Measurements from ENCODE around the gene HDLBP. TPM values are rescaled to one million over a fixed set of nuclear protein-coding genes. Genes with fewer than 3 reads are reported as not detected.
"Not testable (repeated sequence)": the region's sequence is repeated elsewhere in the genome, so short reads cannot be mapped to it uniquely, and the experiment has no call there.

Gene HDLBP
- total RNA-seq, 1 experiment from 2014 or later: 908 TPM

DNA sequence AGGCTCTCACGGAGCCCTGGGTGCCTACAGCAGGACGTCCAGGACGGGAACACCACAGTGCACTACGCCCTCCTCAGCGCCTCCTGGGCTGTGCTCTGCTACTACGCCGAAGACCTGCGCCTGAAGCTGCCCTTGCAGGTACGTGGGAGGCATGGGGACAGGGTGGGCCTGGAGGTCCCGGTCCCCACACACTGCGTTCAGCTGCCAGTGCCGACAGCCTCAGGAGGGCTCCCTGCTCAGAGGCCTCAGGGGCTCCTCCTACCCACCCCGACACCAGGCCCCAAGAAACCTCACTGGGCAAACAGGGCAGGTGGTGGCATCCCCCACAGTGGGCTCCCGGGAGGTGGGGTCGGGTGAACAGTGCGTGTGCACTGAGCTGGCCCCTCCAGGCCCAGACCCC is 116.2 kb downstream of the HDLBP start:
- Histone ChIP-seq H3K9me2 (ENCODE audit: insufficient read depth) (no peaks in the 10 kb centered on the region), H3K4me2 (no peak overlapping the region), H3K4me1 (replicated peaks; ENCODE audit: insufficient read depth) (no peaks in the 10 kb centered on the region), H3K36me3 (ENCODE audit: low read depth) (no peaks in the 10 kb centered on the region), H3K9me3 (ENCODE audit: insufficient read depth, low read depth) (no peaks in the 10 kb centered on the region), H2AFZ (no peak overlapping the region), H4K20me1 (ENCODE audit: insufficient read depth) (no peaks in the 10 kb centered on the region), H3K27ac (no peak overlapping the region), H3F3A (ENCODE audit: insufficient read depth, low read depth) (no peaks in the 10 kb centered on the region), H3K4me3 (no peak overlapping the region), H3K79me2 (ENCODE audit: low read depth) (no peaks in the 10 kb centered on the region), H3K27me3 (ENCODE audit: insufficient read depth, low read depth) (0 out of 2 replicates have a peak, but pooled peaks cover 12% of the 10 kb centered on the region)
- DNase-seq: no peak
- intact Hi-C loops (cut with micrococcal nuclease; ENCODE audit: unreplicated experiment): no loop called here
- no TSS peak for BruUV-seq (replicated peaks)
- TF ChIP-seq, protein P1, sequence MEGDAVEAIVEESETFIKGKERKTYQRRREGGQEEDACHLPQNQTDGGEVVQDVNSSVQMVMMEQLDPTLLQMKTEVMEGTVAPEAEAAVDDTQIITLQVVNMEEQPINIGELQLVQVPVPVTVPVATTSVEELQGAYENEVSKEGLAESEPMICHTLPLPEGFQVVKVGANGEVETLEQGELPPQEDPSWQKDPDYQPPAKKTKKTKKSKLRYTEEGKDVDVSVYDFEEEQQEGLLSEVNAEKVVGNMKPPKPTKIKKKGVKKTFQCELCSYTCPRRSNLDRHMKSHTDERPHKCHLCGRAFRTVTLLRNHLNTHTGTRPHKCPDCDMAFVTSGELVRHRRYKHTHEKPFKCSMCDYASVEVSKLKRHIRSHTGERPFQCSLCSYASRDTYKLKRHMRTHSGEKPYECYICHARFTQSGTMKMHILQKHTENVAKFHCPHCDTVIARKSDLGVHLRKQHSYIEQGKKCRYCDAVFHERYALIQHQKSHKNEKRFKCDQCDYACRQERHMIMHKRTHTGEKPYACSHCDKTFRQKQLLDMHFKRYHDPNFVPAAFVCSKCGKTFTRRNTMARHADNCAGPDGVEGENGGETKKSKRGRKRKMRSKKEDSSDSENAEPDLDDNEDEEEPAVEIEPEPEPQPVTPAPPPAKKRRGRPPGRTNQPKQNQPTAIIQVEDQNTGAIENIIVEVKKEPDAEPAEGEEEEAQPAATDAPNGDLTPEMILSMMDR (conservative IDR thresholded peaks at IDR 0.05): no peak
- TF ChIP-seq EZH2 (IDR thresholded peaks at IDR 0.05; ENCODE audit: low read depth): no peak
- POLR2A ChIA-PET (ENCODE audit: unreplicated experiment): no interaction called here
- CTCF ChIA-PET: no interaction called here

DNA sequence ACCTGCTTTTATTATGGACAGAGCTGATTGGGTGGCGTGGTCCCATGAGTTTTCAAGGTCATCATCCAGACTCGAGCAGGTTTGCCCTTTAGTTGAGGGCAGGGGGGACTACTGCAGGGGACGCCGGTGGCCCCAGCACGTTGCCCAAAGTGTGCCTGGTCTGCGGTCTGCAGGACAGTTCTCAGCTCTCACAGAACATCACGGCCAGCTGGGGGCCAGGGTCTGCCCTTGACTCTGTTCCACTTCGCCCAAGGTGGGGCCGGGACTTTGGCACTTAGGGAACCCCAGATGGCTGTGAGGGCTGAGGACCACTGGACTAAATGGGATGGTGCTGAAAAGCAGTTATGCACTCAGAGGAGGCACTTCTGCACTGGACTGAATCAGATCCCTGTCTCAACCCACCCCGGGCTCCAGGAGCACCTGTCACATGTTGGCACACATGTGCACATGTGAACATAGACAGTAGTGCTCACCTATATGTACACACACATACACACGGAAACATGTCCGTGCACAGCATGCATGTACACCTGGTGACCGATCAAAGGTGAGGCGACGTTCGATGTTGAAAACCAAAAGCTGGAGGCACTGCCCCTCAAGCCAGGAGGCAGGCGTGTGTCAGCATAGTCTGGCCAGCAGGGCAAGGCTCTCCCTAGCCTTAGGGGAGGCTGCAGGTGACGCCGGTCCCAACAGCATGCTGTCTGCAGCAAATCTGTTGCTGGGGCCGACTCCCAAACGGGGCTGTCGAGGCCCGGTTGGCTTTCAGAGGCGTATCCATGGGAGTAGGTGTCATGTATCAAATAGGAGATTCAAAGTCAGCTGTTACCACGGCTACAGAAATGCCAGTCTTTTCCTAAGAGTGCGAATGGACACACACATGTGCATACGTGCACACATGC is 116.8 kb downstream of the HDLBP start:
- Histone ChIP-seq H3K79me2 (ENCODE audit: low read depth) (no peaks in the 10 kb centered on the region), H3F3A (ENCODE audit: insufficient read depth, low read depth) (no peaks in the 10 kb centered on the region), H3K9me3 (ENCODE audit: insufficient read depth, low read depth) (no peaks in the 10 kb centered on the region), H3K4me3 (no peak overlapping the region), H3K27me3 (ENCODE audit: insufficient read depth, low read depth) (0 out of 2 replicates have a peak, but pooled peaks cover 12% of the 10 kb centered on the region), H3K36me3 (ENCODE audit: low read depth) (no peaks in the 10 kb centered on the region), H3K4me2 (no peak overlapping the region), H2AFZ (no peak overlapping the region), H3K9me2 (ENCODE audit: insufficient read depth) (no peaks in the 10 kb centered on the region), H4K20me1 (ENCODE audit: insufficient read depth) (no peaks in the 10 kb centered on the region), H3K4me1 (replicated peaks; ENCODE audit: insufficient read depth) (no peaks in the 10 kb centered on the region), H3K27ac (no peak overlapping the region)
- no TSS peak for BruUV-seq (replicated peaks)
- ChIA-PET POLR2A (ENCODE audit: unreplicated experiment) (no interaction called here), CTCF (interaction anchor here (0.5 kb wide), 1 partner anchor 48 kb away, joined by 6 read pairs; the partner anchor contains the start of gene PPP1R7)
- DNase-seq: no peak
- intact Hi-C loops (cut with micrococcal nuclease; ENCODE audit: unreplicated experiment): no loop called here
- no peak for TF ChIP-seq EZH2 (IDR thresholded peaks at IDR 0.05; ENCODE audit: low read depth)
- TF ChIP-seq, protein P1 (conservative IDR thresholded peaks at IDR 0.05): no peak

DNA sequence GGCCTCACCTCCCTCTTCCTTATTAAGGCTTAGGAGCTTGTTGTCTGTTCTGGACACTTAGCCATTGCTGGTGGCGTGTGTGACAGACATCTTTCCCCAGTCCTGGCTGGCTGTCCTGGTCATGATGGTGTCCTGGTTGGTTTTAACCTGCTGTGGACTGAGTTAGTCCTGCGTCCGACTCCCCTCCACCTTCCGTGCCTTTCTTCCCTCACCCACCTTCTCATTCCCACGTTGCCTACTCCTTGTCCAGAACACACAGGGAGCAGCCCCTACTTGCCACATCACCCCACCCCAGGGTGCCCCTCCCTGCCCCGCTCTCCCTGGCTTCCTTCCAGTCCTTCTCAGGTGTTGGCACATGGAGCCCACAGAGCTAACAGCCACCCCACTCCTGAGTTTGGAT is 117.5 kb downstream of the HDLBP start:
- H3K4me1 ChIP-seq (replicated peaks; ENCODE audit: insufficient read depth): no peaks in the 10 kb centered on the region
- no peak overlapping the region for H3K27ac ChIP-seq
- H3K4me2 ChIP-seq: no peak overlapping the region
- no peak for TF ChIP-seq EZH2 (IDR thresholded peaks at IDR 0.05; ENCODE audit: low read depth)
- TF ChIP-seq, protein P1 (conservative IDR thresholded peaks at IDR 0.05): no peak
- no TSS peak for BruUV-seq (replicated peaks)
- no peaks in the 10 kb centered on the region for H4K20me1 ChIP-seq (ENCODE audit: insufficient read depth)
- H3K79me2 ChIP-seq (ENCODE audit: low read depth): no peaks in the 10 kb centered on the region
- 0 out of 2 replicates have a peak, but pooled peaks cover 12% of the 10 kb centered on the region for H3K27me3 ChIP-seq (ENCODE audit: insufficient read depth, low read depth)
- no peak overlapping the region for H2AFZ ChIP-seq
- H3K4me3 ChIP-seq: no peak overlapping the region
- no peaks in the 10 kb centered on the region for H3K9me3 ChIP-seq (ENCODE audit: insufficient read depth, low read depth)
- CTCF ChIA-PET: interaction anchor here (0.5 to 0.7 kb wide), 2 partner anchors 48 to 87 kb away, joined by 6 to 18 read pairs; partner anchors contain the start of gene PPP1R7
- H3K9me2 ChIP-seq (ENCODE audit: insufficient read depth): no peaks in the 10 kb centered on the region
- POLR2A ChIA-PET (ENCODE audit: unreplicated experiment): no interaction called here
- no peak for DNase-seq
- H3K36me3 ChIP-seq (ENCODE audit: low read depth): no peaks in the 10 kb centered on the region
- H3F3A ChIP-seq (ENCODE audit: insufficient read depth, low read depth): no peaks in the 10 kb centered on the region
- intact Hi-C loops (cut with micrococcal nuclease; ENCODE audit: unreplicated experiment): no loop called here

DNA sequence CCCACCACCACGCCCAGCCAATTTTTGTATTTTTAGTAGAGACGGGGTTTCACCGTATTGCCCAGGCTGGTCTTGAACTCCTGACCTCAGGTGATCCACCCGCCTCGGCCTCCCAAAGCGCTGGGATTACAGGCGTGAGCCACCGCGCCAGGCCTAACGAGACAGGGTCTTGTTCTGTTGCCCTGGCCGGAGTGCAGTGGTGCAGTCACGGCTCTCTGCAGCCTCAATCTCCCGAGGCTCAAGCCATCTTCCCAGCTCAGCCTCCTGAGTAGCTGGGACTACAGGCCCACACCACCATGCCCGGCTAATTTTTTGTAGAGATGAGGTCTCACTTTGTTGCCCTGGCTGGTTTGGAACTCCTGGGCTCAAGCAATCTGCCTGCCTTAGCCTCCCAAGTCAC is 118.2 kb downstream of the HDLBP start:
- H3K4me2 ChIP-seq; POLR2A ChIA-PET (ENCODE audit: unreplicated experiment); H3K9me2 ChIP-seq (ENCODE audit: insufficient read depth); H3K4me3 ChIP-seq; H3F3A ChIP-seq (ENCODE audit: insufficient read depth, low read depth); H4K20me1 ChIP-seq (ENCODE audit: insufficient read depth); H3K79me2 ChIP-seq (ENCODE audit: low read depth); H3K36me3 ChIP-seq (ENCODE audit: low read depth); H3K27ac ChIP-seq; H2AFZ ChIP-seq; DNase-seq; BruUV-seq (replicated peaks); intact Hi-C loops (cut with micrococcal nuclease; ENCODE audit: unreplicated experiment); H3K9me3 ChIP-seq (ENCODE audit: insufficient read depth, low read depth); H3K4me1 ChIP-seq (replicated peaks; ENCODE audit: insufficient read depth): not testable (repeated sequence)
- peaks cover 16% of the 10 kb centered on the region; the same call in 1 of the 2 replicates for H3K27me3 ChIP-seq (ENCODE audit: insufficient read depth, low read depth)
- CTCF ChIA-PET: interaction anchor here (0.7 kb wide), 1 partner anchor 87 kb away, joined by 18 read pairs; no protein-coding TSS in a partner anchor

Data from PC-9 (cell line).